Keratinocyte (primary cell): ENCODE data around the gene USHBP1. TPM values are rescaled to one million over a fixed set of nuclear protein-coding genes. Genes with fewer than 3 reads are reported as not detected.
A peak's percentile ranks its signal among the peaks of the same experiment; 100 is the strongest.

Source experiments
- DNase-seq: peaks from one replicate; pipeline ENCODE4 v3.0.0-alpha.2; 2011; ENCODE audit warnings: low read depth, missing footprints, low spot score
- FAIRE-seq: peaks from 2 replicates; lab custom pipeline; 2011; peaks lifted over from hg19 to GRCh38; lab: Jason Lieb, UNC
- H2AFZ ChIP-seq: 2 replicates; pipeline ENCODE4 v1.6.0; 2012; ENCODE audit warnings: low read length, control low read depth, inconsistent platforms; ENCODE audit not compliant: control insufficient read depth
- H3K27ac ChIP-seq: 2 replicates; pipeline ENCODE4 v1.5.1; 2011; ENCODE audit warnings: low read length; ENCODE audit not compliant: control insufficient read depth, insufficient read depth
- H3K27me3 ChIP-seq: 3 replicates; pipeline ENCODE4 v1.6.0; 2011; ENCODE audit warnings: low read length; ENCODE audit not compliant: control insufficient read depth, insufficient read depth; ENCODE audit errors: extremely low read depth
- H3K36me3 ChIP-seq, 2 experiments: 2 replicates in 1 of 2; 3 replicates in 1 of 2; pipeline ENCODE4 v1.5.1; 2011; ENCODE audit warnings: low read length in 2 of 2, mild to moderate bottlenecking in 1 of 2; ENCODE audit not compliant: control insufficient read depth in 2 of 2, insufficient read depth in 2 of 2; ENCODE audit errors: extremely low read depth in 1 of 2
- H3K4me1 ChIP-seq: 3 replicates; pipeline ENCODE4 v1.5.1; 2011; ENCODE audit warnings: low read length; ENCODE audit not compliant: control insufficient read depth, insufficient read depth; ENCODE audit errors: extremely low read depth
- H3K4me2 ChIP-seq: 3 replicates; pipeline ENCODE4 v1.6.0; 2011; ENCODE audit warnings: low read depth, low read length; ENCODE audit not compliant: control insufficient read depth, insufficient read depth; ENCODE audit errors: extremely low read depth
- H3K4me3 ChIP-seq, 3 experiments: fragments of 200-600 bp in 1 of 3; sonication (generic) in 1 of 3; 2 replicates in 2 of 3; 3 replicates in 1 of 3; pipeline ENCODE4 v1.5.1; 2011 to 2016; ENCODE audit warnings: low read length in 3 of 3, mild to moderate bottlenecking in 3 of 3, control low read depth in 2 of 3, inconsistent platforms in 1 of 3, low read depth in 1 of 3, mixed read lengths in 1 of 3, mixed run types in 1 of 3, moderate library complexity in 1 of 3; ENCODE audit not compliant: control insufficient read depth in 2 of 3, insufficient read depth in 2 of 3; ENCODE audit errors: extremely low read depth in 1 of 3
- H3K79me2 ChIP-seq: 2 replicates; pipeline ENCODE4 v1.6.0; 2012; ENCODE audit warnings: low read length; ENCODE audit not compliant: control insufficient read depth, insufficient read depth
- H3K9ac ChIP-seq: 3 replicates; pipeline ENCODE4 v1.6.0; 2011; ENCODE audit warnings: low read length; ENCODE audit not compliant: control insufficient read depth, insufficient read depth; ENCODE audit errors: extremely low read depth
- H3K9me1 ChIP-seq: 3 replicates; pipeline ENCODE4 v1.6.0; 2011; ENCODE audit warnings: low read length; ENCODE audit not compliant: control insufficient read depth, insufficient read depth; ENCODE audit errors: extremely low read depth
- H3K9me3 ChIP-seq: 2 replicates; pipeline ENCODE4 v1.5.1; 2012; ENCODE audit warnings: low read depth, low read length; ENCODE audit not compliant: control insufficient read depth
- H4K20me1 ChIP-seq: 3 replicates; pipeline ENCODE4 v1.6.0; 2011; ENCODE audit warnings: low read length; ENCODE audit not compliant: control insufficient read depth, insufficient read depth; ENCODE audit errors: extremely low read depth
- CTCF ChIP-seq, 3 experiments: IDR thresholded peaks in 1 of 3; conservative IDR thresholded peaks in 1 of 3; optimal IDR thresholded peaks in 1 of 3; 2 replicates in 2 of 3; 3 replicates in 1 of 3; pipeline versions ENCODE3 to v1.5.1; 2011; ENCODE audit warnings: low read length in 3 of 3, mild to moderate bottlenecking in 3 of 3, moderate library complexity in 2 of 3, control low read depth in 1 of 3, inconsistent platforms in 1 of 3; ENCODE audit not compliant: insufficient read depth in 2 of 3; ENCODE audit errors: extremely low read depth in 1 of 3
- EZH2 ChIP-seq: IDR thresholded peaks from one replicate; pipeline ENCODE4 v1.6.1; 2012; ENCODE audit warnings: inconsistent platforms, mild to moderate bottlenecking, low read length, moderate library complexity
- dilution Hi-C: fragments of 300-500 bp; cut with MboI; formaldehyde crosslinking; loops from one replicate; pipeline ENCODE4 v1.7.0; 2020; ENCODE audit warnings: low sequenced_read_pairs; ENCODE audit not compliant: extremely low pct_ligation_motif_present
- polyA plus RNA-seq, 5 experiments: library from polyadenylated mRNA; depleted of rRNA in 3 of 5; stranded (reverse) in 3 of 5; stranded (forward) in 1 of 5; unstranded in 1 of 5; fragments of >200 nt; gene quantifications; 1 replicate in 1 of 5; 2 replicates in 3 of 5; 3 replicates in 1 of 5; pipeline versions ENCODE4 v1.2.1 to v1.2.3, GENCODE V29; 2011 to 2012; ENCODE audit warnings: missing spikeins in 2 of 5, low read depth in 1 of 5, low replicate concordance in 1 of 5

The USHBP1 gene
- polyA plus RNA-seq, 1 donor (not counting 4 experiments of a cell fraction or from before 2014, with no cell fraction given), result not detected

- no peaks in the 10 kb centered on the region for H3K9me1 ChIP-seq
- H3K9ac ChIP-seq, result peak overlapping the region; percentile 92
- dilution Hi-C loops, result no loop called here
- no peaks in the 10 kb centered on the region for H3K9me3 ChIP-seq
- no peak for DNase-seq
- no peaks in the 10 kb centered on the region for H4K20me1 ChIP-seq
- no peak for FAIRE-seq
- no peak for TF ChIP-seq CTCF (optimal IDR thresholded peaks at IDR 0.05 in 1 of 3, IDR thresholded peaks at IDR 0.05 in 1 of 3, conservative IDR thresholded peaks at IDR 0.05 in 1 of 3; ENCODE audit: extremely low read depth in 1 of 3, insufficient read depth in 2 of 3, low read length in 3 of 3)
- no peak for TF ChIP-seq EZH2
- H3K4me1 ChIP-seq, result peaks cover 15% of the 10 kb centered on the region
- H3K36me3 ChIP-seq, result peaks cover 2 to 26% of the 10 kb centered on the region in 2 experiments
- peak overlapping the region; percentile 67 to 82 (median 76) for H3K4me3 ChIP-seq
- no peak overlapping the region for H2AFZ ChIP-seq
- H3K4me2 ChIP-seq, result peak overlapping the region; percentile 73
- no peaks in the 10 kb centered on the region for H3K27me3 ChIP-seq
- no peak overlapping the region for H3K27ac ChIP-seq
- no peaks in the 10 kb centered on the region for H3K79me2 ChIP-seq
Measured at GRCh38 chr19:17216058-17216670, 48.4 kb downstream of the USHBP1 start.

GRCh38 chr19:17215127-17215971, 49.2 kb downstream of the USHBP1 start, which contains the start of gene USE1:
Gene USE1, plus strand, starts transcription at chr19:17215357. Its CDS starts 49 bp downstream, at chr19:17215406.
- Histone ChIP-seq H3K9me1 (no peaks in the 10 kb centered on the region), H3K27ac (peak within 1 kb of the TSS; percentile 86), H3K4me2 (peak within 1 kb of the TSS; percentile 98), H3K4me1 (peaks cover 12% of the 10 kb centered on the region), H2AFZ (peak within 1 kb of the TSS; percentile 90), H3K36me3 (peaks cover 2 to 26% of the 10 kb centered on the region in 2 experiments), H3K79me2 (no peaks in the 10 kb centered on the region), H3K4me3 (peak within 1 kb of the TSS; percentile 67 to 82 (median 76)), H3K9ac (peak within 1 kb of the TSS; percentile 92), H4K20me1 (no peaks in the 10 kb centered on the region), H3K27me3 (no peaks in the 10 kb centered on the region), H3K9me3 (no peaks in the 10 kb centered on the region)
- FAIRE-seq (peak; percentile 71), DNase-seq (no peak)
- dilution Hi-C loops, result no loop called here
- TF ChIP-seq EZH2 (no peak), CTCF (optimal IDR thresholded peaks at IDR 0.05 in 1 of 3, IDR thresholded peaks at IDR 0.05 in 1 of 3, conservative IDR thresholded peaks at IDR 0.05 in 1 of 3; ENCODE audit: extremely low read depth in 1 of 3, insufficient read depth in 2 of 3, low read length in 3 of 3) (no peak)
